GM19372 (cell line): ENCODE measurements around the gene MMP25.
"Not testable (repeated sequence)": the region's sequence is repeated elsewhere in the genome, so short reads cannot be mapped to it uniquely, and the experiment has no call there.

Source experiments
- ATAC-seq: cut with Tn5 transposase; IDR thresholded peaks from one replicate; pipeline ENCODE4 v1.9.1; 2021; ENCODE audit warnings: mild to moderate bottlenecking, low read depth, moderate library complexity; ENCODE audit not compliant: unreplicated experiment

Gene MMP25

GRCh38 chr16:3053330-3053710 lies 7.0 kb downstream of the MMP25 start:
- ATAC-seq = not testable (repeated sequence)

DNA sequence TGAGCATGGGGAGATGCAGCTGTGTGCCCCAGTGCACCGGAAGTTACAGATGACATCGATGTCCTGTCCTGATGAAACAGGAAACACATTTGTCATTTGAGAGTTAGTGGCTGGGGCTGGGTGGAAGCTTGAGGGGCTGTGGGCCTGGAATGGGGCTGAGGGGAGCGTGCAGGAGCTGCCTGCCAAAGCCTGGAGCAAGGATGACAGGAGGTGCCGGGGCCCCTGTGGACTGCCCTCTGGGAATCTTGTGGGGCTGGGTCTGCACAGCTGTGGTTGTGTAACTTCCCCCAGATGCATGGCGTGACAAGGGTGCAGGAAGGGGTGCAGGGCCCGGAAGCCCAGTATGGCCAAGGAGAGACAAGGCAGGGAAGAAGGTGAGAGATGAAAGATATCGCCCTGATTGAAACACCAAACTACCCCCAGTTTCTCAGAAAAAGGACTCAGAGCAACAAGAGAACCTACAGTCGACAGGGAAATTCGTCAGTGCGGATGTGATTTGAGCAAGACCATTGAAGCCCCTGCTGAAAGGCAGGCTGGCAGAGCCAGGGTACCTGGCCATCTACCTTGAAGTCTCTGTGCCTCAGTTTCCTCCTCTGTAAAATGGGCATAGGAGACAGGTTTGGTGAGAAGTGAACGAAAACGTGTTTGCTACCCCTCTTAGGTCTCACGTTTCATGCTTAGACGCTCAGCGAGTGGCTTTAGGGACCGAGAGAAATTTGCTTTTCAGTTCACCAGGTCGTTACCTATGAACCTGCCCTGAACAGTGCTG lies 8.8 kb downstream of the MMP25 start:
- no peak for ATAC-seq

- not testable (repeated sequence) for ATAC-seq
Observed at GRCh38 chr16:3055734-3056115, 9.4 kb downstream of the MMP25 start.

DNA sequence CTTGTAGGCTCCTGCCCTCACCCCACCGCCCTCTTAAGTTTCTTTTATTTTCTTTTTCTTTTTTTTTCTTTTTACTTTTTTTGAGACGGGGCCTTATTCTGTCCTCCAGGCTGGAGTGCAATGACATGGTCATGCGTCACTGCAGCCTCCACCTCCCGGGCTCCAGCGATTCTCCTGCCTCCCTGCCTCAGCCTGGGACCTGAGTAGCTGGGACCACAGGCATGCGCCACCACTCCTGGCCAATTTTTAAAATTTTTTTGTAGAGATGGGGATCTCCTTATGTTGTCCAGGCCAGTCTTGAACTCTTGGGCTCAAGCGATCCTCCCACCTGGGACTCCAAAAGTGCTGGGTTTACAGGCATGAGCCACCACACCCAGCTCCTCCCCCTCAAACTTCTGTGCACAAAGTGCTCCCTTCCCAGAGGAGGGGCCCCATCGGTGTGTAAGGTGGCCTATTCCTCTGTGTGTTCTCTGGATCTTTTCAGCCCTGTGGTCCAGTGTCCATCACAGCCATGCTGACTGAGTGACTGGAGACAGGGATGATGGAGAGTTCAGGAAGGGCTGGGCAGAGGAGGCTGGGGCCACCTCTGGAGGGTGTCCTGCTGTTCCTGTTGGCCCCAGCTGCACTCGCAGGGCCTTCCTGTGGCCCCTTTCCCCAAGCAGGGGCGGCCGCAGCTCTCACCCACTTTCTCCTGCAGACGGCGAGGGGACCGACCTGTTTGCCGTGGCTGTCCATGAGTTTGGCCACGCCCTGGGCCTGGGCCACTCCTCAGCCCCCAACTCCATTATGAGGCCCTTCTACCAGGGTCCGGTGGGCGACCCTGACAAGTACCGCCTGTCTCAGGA lies 10.2 kb downstream of the MMP25 start:
- no peak for ATAC-seq

GRCh38 chr16:3057181-3058138 lies 11.1 kb downstream of the MMP25 start:
- no peak for ATAC-seq

DNA sequence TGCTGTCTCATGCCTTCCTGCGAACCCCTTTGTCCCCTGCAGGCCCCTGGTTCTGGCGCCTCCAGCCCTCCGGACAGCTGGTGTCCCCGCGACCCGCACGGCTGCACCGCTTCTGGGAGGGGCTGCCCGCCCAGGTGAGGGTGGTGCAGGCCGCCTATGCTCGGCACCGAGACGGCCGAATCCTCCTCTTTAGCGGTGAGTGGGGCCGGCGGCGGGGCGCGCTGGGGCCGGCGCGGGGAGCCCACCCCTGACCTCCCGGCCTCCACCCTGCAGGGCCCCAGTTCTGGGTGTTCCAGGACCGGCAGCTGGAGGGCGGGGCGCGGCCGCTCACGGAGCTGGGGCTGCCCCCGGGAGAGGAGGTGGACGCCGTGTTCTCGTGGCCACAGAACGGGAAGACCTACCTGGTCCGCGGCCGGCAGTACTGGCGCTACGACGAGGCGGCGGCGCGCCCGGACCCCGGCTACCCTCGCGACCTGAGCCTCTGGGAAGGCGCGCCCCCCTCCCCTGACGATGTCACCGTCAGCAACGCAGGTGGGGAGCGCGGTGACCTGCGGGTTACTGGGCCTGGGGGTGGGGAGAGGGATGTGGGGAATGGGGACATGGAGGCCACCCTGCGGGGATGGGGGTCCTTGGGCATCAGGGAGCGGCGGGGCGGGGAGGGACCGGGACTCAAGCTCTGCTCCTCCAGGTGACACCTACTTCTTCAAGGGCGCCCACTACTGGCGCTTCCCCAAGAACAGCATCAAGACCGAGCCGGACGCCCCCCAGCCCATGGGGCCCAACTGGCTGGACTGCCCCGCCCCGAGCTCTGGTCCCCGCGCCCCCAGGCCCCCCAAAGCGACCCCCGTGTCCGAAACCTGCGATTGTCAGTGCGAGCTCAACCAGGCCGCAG lies 12.0 kb downstream of the MMP25 start:
- no peak for ATAC-seq

GRCh38 chr16:3059041-3059722 lies 12.8 kb downstream of the MMP25 start:
- ATAC-seq = peak; percentile 89

DNA sequence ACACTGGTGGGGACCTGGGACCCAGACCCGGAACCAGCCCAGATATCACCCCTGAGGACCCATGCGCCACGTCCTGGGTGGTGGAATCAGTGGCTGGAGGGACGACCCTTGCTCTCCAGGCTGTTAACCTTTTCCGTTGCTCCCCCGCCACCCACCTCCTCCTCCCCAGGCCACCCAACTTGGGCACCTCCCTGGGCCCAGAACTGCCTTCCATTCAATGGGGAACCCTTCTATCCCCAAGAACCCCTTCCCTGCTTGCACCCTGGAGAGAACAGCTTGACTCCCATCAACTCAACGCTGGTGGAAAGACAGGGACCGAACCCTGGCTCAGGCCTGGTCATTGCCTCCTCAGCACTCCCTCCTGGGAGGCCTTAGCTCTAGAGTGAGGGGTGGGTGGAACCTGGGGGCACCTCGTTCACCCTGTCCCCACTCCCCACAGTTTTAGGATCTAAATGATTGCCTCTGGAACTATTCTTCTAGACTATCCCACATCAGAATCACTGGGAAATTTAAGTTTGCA lies 13.4 kb downstream of the MMP25 start:
- ATAC-seq = no peak

DNA sequence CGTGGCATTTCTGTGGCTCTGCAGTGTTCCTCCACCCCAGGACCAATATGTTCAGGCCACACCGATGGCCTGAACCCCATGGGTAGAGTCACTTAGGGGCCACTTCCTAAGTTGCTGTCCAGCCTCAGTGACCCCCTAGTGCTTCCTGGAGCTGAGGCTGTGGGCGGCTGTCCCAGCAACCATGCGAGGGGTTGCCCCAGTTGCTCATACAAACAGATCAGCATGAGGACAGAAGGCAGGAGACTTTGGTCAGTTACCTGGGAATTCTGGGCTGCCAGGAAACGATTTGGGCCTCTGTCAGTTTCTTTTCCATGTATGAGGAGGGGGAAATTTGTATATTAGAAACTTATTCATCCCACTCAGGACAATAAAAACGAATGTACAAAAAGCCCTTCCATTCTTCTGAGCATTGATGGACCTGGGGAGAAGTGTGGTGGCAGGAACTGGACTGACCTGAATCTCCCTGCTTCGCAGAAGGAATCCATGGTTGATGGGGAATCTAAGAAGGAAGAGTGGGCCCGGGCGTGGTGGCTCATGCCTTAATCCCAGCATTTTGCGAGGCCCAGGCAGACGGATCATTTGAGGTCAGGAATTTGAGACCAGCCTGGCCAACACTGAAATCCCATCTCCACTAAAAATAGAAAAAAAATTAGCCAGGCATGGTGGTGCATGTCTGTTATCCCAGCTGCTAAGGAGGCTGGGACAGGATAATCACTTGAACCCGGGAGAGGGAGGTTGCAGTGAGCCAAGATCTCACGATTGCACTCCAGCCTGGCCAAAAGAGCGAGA lies 14.2 kb downstream of the MMP25 start:
- ATAC-seq = no peak

DNA sequence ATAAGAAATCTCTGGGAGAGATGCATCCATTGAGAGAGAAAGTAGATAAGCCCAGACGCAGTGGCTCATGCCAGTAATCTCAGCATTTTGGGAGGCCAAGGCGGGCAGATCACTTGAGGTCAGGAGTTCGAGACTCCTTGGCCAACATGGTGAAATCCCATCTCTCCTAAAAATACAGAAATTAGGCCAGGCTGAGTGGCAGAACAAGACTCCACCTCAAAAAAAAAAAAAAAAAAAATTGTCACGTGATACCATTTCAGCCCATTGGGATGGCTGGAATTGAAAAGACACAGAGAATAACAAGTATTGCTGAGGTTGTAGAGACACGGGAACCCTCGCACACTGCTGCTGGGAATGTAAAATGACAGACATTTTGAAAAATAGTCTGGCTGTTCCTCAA lies 16.2 kb downstream of the MMP25 start:
- no peak for ATAC-seq

DNA sequence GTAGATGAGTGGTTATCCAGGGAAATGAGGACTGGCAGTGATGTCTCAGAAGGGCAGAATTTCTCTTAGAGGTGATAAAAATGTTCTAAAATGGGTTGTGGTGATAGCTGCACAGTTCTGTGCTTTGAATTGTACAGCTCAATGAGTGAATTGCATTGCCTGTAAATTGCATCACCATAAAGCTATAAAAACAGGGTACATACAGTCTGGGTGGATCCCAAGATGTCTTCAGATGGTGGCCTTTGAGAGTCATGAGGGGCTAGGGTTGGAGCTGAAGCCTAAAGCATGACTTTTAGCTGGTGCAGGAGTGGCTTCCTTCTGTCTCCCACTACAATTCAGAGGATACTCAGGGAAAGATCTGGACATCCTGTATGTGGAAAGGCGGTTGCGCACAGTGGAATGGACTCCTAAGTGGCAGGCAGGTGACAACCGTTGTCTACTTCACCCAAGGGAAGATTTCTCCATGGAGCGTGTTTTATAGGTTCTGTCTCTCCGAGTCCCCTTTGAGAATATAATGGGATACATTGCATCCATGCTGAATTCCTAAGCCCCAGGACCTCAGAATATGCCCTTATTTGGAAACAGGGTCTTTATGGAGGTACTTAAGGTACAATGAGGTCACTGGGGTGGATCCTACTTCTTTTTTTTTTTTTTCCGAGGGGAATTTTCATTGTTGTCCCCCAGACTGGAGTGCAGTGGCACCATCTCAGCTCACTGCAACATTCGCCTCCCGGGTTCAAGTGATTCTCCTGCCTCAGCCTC lies 17.4 kb downstream of the MMP25 start:
- no peak for ATAC-seq

DNA sequence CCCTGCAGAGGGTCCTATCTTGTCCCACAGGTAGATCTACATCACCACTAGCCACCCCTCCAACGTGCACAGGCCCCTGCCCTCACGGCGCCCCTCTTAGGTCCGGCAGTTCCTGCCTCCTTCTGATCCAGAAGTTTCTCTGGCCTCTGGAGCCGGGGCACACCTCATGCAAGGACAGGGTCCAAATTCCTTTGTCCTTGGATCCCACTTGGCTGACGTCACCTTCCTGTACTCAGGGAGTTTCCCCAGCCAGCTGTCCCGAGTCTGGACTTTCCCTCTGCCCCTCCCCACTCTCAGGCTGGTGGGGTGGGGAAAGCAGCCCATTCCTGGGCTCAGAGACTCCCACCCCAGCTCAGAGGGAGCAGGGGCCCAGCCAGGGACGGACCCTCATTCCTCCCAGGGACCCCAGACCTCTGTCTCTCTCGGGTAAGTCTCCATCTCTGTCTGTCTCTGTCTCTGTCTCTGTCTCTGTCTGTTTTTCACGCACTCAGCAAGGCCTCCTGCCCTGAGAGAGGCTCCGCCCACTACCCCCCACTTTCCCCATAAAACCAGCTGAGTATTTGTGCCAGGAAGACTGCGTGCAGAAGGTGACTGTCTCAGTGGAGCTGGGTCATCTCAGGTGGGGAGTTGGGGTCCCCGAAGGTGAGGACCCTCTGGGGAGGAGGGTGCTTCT lies 18.8 kb downstream of the MMP25 start, which contains the start of gene IL32:
Gene IL32 (plus strand): TSS at position 572 of the 673 bp plus-strand sequence. CDS start 172 bp downstream, outside the sequence.
- no peak for ATAC-seq

- no peak for ATAC-seq
Observed at GRCh38 chr16:3065742-3066439, 19.5 kb downstream of the MMP25 start.

DNA sequence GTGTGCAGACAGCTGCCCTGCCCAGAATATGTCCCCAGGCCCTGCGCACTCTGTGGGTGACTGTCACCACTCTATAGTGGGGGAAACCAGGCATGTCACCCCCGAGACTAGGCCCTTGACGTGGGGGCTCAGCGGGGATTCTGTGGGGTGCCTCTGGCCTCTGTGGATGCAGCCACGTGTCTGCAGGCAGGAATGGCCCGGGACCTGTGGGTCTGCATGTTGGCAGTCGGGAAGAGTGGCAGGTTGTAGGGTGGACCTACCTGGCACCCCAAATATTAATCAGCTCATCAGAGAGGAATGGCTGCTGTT lies 20.0 kb downstream of the MMP25 start:
- no peak for ATAC-seq

DNA sequence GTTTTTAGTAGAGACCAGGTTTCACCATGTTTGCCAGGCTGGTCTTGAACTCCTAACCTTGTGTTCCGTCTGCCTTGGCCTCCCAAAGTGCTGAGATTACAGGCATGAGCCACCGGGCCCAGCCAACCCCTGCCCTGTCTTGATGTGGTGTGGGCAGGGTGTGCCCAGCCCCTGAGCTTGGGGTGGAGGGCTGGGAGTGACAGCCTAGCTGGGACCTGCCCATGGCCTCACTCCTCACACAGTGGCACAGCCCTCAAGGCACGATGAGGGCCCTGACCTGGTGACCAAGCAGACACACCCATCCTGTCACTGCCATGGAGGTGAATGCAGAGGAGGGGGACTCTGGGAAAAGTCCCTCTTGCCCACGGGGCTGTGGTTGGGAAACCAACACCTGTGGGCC lies 22.1 kb downstream of the MMP25 start:
- ATAC-seq = no peak

- not testable (repeated sequence) for ATAC-seq
Observed at GRCh38 chr16:3069146-3069545, 22.8 kb downstream of the MMP25 start.
